BJ (cell line): ENCODE results near the gene CDH6. TPM values are rescaled to one million over a fixed set of nuclear protein-coding genes. Genes with fewer than 3 reads are reported as not detected.

Source experiments
- CTCF ChIA-PET: fragments of 350-600 bp; formaldehyde crosslinking; extraction: SDS; loops from one replicate; lab custom pipeline; 2021; ENCODE audit warnings: antibody characterized with exemption, inconsistent platforms; lab: Yijun Ruan, JAX
- POLR2A ChIA-PET: fragments of 300-600 bp; sonication (Branson Sonifier 250); formaldehyde crosslinking; extraction: SDS; loops from one replicate; lab custom pipeline; 2021; ENCODE audit warnings: antibody characterized with exemption; lab: Charles Lee
- DNase-seq: peaks from one replicate; pipeline ENCODE4 v3.0.0-alpha.2; 2011; ENCODE audit warnings: low read depth
- H3K27me3 ChIP-seq: 2 replicates; pipeline ENCODE4 v1.6.0; 2011; ENCODE audit warnings: low read length; ENCODE audit not compliant: control insufficient read depth, insufficient read depth
- H3K36me3 ChIP-seq: 2 replicates; pipeline ENCODE4 v1.5.1; 2011; ENCODE audit warnings: low read length; ENCODE audit not compliant: control insufficient read depth, insufficient read depth
- H3K4me3 ChIP-seq: 2 replicates; pipeline ENCODE4 v1.5.1; 2011; ENCODE audit warnings: low read depth, mild to moderate bottlenecking, control low read depth, low read length
- polyA plus RNA-seq: library from polyadenylated mRNA; depleted of rRNA; stranded (reverse); fragments of >200 nt; gene quantifications from 2 replicates; pipeline ENCODE4 v1.2.3, GENCODE V29; 2011
- TF ChIP-seq, protein P1 (sequence below): IDR thresholded peaks from 2 replicates; pipeline ENCODE4 v1.5.1; 2011; ENCODE audit warnings: low read depth, mild to moderate bottlenecking, control low read depth, inconsistent platforms, low read length, moderate library complexity; ENCODE audit not compliant: insufficient read depth

The CDH6 gene
- polyA plus RNA-seq, 1 experiment = 2.9 TPM

DNA sequence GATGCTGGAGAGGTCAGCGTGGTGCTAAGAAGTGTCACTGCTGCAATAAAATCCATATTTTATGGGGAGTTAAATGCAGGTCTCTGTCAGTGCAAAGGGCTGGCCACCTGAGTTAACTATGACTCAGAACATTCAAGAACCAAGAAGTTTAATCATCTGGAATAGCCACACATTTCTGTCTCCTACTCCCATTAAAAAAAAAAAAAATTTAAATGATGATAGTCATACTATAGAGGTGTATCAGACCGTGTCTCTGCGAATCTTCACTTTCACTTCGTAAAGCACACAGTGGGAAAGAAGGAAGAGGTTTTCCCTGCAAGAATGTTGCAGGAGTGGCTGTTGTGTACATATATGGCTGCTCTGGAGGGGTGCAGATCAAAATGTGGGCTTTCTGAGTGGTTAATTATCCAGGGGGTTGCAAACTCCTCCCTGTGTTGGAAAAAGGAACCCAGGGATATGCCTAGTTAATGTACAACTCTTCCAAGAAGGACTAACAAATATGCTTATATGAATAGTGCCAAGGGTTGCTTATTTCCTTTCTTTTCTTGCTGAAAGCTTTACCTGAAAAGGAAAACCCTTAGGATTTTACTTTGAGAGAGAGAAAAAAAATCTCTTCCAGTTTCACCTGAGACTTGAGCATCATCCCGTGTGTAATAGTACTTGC is 1.5 kb downstream of the CDH6 start:
- peaks cover 21% of the 10 kb centered on the region for H3K27me3 ChIP-seq
- H3K4me3 ChIP-seq = peak overlapping the region; percentile 48

DNA sequence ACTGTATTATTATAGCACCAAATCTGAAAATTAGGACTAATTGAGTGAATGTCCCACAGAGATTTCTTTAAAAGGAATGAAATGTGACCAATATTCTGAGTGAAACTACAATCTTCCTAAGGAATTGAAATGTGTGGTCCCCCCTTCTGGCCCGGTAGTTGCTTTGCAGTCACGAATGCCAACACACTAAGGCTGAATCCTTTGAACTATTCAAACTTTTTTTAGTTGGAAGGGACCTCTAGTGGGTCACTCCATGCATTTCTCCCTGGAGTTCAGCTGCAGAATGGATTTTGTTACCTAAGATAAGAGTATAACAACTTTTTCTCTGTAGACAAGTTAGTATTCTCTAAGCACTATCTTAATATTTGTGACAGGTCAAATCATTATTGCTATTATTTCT is 2.8 kb downstream of the CDH6 start:
- DNase-seq = no peak
- Histone ChIP-seq H3K4me3 (no peak overlapping the region), H3K36me3 (no peaks in the 10 kb centered on the region), H3K27me3 (peaks cover 21% of the 10 kb centered on the region)
- ChIA-PET POLR2A (no interaction called here), CTCF (interaction anchor here (1.7 kb wide), 1 partner anchor 9 kb away, joined by 4 read pairs; no protein-coding TSS in a partner anchor)
- TF ChIP-seq, protein P1, sequence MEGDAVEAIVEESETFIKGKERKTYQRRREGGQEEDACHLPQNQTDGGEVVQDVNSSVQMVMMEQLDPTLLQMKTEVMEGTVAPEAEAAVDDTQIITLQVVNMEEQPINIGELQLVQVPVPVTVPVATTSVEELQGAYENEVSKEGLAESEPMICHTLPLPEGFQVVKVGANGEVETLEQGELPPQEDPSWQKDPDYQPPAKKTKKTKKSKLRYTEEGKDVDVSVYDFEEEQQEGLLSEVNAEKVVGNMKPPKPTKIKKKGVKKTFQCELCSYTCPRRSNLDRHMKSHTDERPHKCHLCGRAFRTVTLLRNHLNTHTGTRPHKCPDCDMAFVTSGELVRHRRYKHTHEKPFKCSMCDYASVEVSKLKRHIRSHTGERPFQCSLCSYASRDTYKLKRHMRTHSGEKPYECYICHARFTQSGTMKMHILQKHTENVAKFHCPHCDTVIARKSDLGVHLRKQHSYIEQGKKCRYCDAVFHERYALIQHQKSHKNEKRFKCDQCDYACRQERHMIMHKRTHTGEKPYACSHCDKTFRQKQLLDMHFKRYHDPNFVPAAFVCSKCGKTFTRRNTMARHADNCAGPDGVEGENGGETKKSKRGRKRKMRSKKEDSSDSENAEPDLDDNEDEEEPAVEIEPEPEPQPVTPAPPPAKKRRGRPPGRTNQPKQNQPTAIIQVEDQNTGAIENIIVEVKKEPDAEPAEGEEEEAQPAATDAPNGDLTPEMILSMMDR = no peak

More for the DNA sequence above, 1.5 kb downstream of the CDH6 start:
- H3K36me3 ChIP-seq = no peaks in the 10 kb centered on the region
- DNase-seq = no peak
- TF ChIP-seq, protein P1 = no peak
- POLR2A ChIA-PET = no interaction called here
- CTCF ChIA-PET = interaction anchor here (0.7 kb wide), 1 partner anchor 9 kb away, joined by 3 read pairs; no protein-coding TSS in a partner anchor

DNA sequence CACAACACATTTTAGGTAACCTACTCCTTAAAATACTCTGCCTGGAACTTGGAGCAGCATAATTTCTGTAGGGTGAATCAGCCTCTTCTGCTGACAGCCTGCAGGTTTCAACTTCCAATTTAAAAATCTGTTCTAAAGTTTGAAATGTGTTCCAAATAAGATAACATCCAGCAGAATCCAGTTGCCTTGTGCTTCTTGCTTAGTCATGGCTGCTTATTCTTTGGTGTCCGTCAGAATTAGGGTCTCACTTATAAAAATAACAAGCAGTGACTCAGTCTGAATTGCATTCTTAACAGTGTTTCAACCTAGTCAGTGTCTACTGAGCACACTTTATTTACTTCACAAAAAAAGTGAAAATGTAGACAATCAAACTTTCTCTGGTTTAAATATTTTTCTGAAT is 3.7 kb downstream of the CDH6 start:
- no peak overlapping the region for H3K4me3 ChIP-seq
- TF ChIP-seq, protein P1 = no peak
- peaks cover 21% of the 10 kb centered on the region for H3K27me3 ChIP-seq
- ChIA-PET POLR2A (no interaction called here), CTCF (interaction anchor here (1.7 kb wide), 1 partner anchor 10 kb away, joined by 4 read pairs; no protein-coding TSS in a partner anchor)
- no peaks in the 10 kb centered on the region for H3K36me3 ChIP-seq
- no peak for DNase-seq

DNA sequence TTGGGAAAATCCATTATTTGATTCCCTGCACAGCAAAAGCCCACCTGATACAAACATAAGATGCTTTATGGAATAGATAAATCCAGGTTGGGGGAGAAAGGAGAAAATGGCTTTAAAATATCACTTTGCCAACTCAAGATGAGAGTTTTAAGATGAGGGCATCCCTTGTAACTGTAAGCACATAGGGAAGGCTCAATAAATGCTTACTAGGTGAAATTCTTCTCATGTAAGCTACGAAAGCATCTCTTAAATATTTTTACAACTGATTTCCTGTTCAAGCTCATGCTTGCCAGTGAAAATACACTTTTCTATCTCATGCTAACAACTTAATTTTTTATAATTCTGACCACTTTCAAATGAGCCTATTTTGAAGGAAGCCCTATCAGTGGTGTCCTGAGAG is 11.5 kb downstream of the CDH6 start:
- H3K27me3 ChIP-seq = no peaks in the 10 kb centered on the region
- no peak overlapping the region for H3K4me3 ChIP-seq
- DNase-seq = no peak
- CTCF ChIA-PET = interaction anchor here (0.8 kb wide), 1 partner anchor 27 kb away, joined by 3 read pairs; no protein-coding TSS in a partner anchor
- POLR2A ChIA-PET = no interaction called here
- TF ChIP-seq, protein P1 = no peak
- H3K36me3 ChIP-seq = no peaks in the 10 kb centered on the region

DNA sequence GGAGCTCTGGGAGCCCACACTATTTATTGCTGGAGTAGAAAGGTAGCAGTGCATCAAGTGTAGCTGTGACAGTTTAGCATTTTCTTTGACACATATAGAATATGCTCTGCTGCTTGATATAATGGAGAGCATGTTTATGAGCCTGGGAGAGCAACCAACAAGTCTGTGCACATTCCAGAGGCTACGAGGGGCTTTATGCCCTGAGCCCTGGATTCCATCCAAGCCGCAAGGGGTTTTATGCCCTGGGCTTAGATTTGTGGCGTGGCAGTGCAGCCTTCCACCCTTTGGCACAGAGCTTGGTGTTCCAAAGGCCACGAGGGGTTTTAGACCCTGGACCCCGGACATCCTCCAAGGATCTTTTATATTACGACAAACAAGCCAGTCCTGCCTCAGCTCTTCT is 14.6 kb downstream of the CDH6 start:
- no peaks in the 10 kb centered on the region for H3K36me3 ChIP-seq
- ChIA-PET CTCF (interaction anchor here (0.8 kb wide), 1 partner anchor 21 kb away, joined by 3 read pairs; no protein-coding TSS in a partner anchor), POLR2A (no interaction called here)

More for the DNA sequence above, 14.6 kb downstream of the CDH6 start:
- TF ChIP-seq, protein P1 = no peak
- H3K4me3 ChIP-seq = no peak overlapping the region
- DNase-seq = no peak
- no peaks in the 10 kb centered on the region for H3K27me3 ChIP-seq
